Measurements from ENCODE around the gene SIMC1.
"Not testable (repeated sequence)": the region's sequence is repeated elsewhere in the genome, so short reads cannot be mapped to it uniquely, and the experiment has no call there.

SIMC1 gene

DNA sequence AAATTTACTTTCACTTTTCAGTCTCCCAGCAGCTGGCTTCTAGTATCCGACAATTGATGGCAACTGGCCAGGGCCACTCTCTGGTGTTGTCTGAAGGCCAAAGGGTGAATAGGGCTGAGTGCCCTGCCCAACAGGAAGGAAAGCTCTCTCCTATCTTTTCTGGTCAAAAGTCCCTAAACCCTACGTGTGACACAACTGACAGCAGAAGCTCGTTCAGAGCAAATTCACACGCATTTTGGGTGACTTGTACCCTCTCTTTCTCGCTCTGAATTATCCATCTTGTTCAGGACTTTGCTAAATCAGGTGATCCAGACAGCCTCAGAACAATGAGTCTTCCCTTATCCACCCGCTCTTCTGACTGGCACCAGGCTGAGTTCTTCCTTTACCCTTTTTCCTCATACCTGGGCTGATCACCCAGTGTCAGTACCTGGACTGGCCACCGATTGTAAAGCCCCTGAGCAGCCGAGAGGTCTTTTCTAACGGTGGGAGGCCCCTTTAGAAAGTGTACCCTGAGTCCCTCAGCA is 21.8 kb upstream of the SIMC1 start:
- DNase-seq = not testable (repeated sequence)

DNA sequence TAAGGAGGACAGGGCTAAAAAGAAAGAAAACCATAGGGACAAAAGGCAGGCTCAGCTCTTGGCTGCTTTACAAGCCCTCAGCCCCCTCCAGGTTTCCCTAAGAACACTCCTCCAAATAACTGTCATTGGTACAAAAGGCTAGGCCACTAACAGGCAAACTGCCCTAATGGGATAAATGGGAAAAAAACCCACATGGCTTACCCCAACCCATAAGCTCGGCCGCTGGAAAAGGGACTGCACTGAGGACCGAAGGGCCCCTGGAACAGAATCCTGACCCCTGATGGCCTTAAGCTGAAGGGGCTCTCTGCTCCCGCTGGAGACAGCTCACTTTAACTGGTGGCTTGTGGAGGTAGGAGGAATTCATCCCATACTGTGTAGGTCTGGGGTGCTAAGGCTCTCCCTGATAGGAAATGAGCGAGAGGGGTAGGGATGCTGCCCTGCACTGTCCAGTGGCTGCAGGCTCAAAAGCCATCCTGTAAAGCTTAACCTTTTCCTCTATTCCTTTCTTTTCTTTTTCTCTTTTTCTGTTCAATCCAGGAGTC is 21.0 kb upstream of the SIMC1 start:
- DNase-seq = not testable (repeated sequence)

DNA sequence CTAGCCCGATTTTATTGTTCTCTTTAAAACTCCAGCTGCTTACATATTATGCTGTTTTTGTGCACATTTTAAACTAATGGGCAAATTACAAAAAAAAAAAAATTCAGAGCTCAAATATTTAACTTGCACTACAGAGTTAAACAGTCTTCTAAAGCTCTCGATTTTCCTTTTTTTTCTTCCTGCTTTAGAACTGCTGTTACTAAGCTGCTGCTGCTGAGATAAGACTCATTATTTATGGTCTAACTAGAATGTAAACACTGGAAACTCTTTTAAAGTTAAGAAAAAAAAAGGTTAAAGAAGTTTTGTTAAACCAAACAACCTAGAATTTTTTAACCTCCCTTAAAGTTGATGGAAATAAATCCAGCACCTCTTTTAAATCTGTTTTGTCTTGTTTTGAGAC is 20.5 kb upstream of the SIMC1 start:
- DNase-seq = not testable (repeated sequence)

DNA sequence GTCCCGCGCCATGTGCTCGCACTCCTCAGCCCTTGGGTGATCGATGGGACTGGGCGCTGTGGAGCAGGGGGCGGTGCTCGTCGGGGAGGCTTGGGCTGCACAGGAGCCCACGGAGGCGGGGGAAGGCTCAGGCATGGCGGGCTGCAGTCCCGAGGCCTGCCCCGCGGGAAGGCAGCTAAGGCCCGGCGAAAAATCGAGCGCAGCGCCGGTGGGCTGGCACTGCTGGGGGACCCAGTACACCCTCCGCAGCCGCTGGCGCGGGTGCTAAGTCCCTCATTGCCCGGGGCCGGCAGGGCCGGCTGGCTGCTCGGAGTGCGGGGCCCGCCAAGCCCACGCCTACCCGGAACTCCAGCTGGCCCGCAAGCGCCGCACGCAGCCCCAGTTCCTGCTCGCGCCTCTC is 16.2 kb upstream of the SIMC1 start:
- DNase-seq = not testable (repeated sequence)

DNA sequence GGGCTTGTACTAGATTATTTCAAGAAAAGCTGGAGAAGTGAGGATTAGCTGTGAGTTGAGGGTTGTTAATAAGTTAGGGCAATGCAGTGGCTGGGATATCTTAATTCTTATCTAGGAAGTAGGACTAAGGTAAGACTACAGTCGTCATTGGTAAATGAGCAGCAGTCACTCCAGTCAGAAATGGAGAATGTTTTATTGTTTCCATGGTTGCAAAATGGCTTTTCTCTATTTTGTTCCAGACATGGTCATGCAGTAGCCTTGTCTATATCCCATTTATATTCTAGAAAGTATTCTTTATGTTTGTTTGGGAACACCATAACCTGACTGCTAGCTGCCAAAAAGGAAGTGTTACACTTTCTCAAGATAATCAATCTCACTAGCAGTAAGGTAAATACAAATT is 9.9 kb upstream of the SIMC1 start:
- DNase-seq = not testable (repeated sequence)

DNA sequence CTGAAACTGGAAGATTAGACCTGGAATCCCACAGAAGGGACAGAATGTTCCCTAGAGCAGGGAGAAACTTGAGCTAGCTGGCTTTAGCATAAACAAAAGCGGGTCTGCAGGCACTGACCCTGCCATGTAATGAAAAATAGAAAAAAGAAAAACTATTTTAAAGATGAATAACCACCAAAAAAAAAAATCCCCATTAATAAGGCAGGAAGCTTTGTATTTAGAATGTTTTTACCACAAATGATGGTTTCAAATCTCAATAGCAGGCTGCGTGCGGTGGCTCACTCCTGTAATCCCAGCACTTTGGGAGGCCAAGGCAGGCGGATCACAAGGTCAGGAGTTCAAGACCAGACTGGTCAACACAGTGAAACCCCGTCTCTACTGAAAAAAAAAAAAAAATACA is 5.0 kb upstream of the SIMC1 start:
- not testable (repeated sequence) for DNase-seq

DNA sequence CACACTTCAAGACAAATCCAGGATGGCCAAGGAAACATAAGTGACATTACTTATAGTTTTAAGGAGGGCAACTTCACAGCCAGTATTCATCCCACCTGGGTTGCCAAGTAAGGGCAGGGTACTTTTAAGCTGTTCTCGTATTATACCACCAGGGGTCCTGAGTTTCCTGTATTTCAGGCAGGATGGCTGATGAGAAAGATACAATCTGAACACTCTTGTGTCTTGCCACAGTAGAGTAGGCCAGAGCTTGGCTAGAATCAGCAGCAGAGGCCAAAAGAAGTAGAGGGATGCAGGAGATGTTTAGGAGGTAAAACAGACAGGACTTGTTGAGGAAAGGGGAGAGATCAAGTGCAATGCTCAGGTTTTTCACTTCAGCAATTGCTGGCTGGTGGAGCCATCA is 3.1 kb upstream of the SIMC1 start:
- DNase-seq = peak; percentile 8

DNA sequence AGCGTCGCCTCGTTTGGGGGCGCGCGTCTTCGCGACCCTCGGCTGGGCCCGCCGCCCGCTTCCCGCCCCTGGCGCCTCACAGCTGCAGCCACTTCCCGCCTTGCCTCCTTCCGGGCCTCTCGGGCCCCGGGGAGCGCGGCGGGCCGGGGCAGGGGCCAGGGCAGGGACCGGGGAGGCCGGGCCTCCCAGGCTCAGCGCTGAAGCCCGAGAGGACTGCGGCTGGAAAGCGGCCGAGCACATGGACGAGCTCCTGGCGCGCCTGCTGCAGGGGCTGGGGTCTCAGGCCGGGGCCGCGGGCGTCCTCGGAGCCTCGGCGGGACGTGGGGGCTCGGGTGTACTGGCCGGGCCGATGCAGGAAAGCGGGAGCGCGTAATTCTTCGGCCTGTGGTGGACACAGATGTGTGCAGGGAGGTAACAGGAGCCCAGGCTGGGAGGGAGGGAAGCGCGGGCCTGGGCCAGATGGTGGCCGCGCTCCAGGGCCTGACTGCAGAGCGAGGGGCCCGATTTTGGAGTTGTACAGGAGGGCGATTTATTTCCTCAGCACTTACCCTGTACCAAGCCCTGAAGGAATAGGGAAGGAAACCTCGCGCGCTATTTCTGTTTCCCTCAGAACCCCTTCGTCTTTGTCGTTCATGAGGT is 540 bp downstream of the SIMC1 start:
- not testable (repeated sequence) for DNase-seq

DNA sequence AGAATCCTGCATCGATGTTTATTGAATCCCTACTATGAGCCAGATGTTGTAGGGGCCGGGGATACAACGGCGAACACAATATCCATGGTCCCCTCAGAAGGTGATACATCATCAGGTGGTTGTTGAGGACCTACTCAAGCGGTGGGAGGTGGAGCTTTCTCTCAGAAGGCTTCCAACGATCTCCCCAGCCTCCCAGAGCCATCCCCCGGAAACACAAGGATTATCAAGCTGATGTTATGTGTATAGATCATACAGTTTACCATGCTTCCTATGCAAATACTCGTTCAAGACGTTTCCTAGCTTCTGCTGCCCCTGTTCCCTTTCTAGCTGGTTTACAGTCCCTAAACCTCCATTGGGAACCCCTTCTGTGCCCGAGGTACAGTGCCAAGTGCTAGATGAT is 1.1 kb downstream of the SIMC1 start:
- DNase-seq = not testable (repeated sequence)

DNA sequence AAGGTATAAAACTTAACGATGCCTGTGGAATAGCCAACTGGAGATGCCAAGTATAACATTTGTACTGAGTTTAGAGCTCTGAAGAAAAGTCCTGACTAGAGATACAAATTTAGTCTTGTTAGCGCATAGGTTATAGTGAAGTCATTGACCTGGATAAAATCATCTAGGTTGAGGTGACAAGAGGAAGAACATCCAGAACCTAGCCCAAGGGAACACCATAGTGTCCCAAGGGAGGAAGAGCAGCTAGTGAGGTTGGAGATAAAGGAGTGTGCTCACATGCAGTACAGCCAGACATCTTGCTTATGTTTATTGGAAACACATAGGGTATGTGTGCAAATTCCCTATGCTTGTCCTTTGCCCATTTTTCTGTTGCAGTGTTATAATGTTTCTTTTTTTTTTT is 6.1 kb downstream of the SIMC1 start:
- DNase-seq = not testable (repeated sequence)

DNA sequence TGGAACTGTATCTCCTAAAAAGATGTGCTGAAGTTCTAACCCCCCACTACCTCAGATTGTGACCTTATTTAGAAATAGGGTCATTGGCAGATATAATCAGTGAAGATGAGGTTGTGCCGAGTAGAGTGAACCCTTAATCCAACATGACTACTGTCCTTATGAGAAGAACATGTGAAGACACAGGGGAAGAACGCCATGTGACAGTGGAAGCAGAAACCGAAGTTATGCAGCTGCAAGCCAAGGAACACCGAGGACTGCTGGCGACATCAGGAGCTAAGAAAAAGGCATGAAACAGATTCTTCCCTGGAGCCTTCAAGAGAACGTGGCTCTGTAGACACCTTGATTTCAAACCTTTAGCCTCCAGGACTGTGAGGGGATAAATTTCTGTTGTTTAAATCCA is 6.8 kb downstream of the SIMC1 start:
- not testable (repeated sequence) for DNase-seq

DNA sequence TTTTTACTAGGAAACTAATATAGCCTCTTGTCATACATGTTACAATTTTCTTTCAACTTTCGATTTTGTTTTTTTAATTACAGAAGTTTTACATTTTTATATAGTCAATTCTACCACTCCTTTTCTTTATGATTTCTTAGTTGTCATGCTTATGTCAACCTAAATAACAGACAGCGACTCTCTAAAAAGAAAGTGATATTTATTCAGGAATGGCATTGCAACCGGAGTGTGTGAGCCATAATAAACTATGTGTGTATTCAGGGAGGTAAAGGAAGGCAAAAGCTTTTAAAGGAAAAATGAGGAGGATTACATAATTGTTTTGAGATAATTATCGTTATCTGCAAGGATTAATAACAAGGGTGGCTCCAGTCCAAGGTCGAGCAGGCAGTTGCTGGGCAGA is 7.3 kb downstream of the SIMC1 start:
- not testable (repeated sequence) for DNase-seq

DNA sequence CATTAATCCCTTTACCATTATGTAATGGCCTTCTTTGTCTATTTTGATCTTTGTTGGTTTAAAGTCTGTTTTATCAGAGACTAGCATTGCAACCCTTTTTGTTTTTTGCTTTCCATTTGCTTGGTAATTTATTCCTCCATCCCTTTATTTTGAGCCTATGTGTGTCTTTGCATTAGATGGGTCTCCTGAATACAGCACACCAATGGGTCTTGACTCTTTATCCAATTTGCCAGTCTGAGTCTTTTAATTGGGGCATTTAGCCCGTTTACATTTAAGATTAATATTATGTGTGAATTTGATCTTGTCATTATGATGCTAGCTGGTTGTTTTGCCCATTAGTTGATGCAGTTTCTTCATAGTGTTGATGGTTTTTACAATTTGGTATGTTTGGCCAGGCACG is 12.5 kb downstream of the SIMC1 start:
- not testable (repeated sequence) for DNase-seq

DNA sequence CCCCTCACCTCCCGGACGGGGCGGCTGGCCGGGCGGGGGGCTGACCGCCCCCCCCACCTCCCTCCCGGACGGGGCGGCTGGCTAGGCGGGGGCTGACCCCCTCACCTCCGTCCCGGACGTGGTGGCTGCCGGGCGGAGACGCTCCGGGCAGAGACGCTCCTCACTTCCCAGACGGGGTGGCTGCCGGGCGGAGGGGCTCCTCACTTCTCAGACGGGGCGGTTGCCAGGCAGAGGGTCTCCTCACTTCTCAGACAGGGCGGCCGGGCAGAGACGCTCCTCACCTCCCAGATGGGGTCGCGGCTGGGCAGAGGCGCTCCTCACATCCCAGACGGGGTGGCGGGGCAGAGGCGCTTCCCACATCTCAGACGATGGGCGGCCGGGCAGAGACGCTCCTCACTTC is 13.9 kb downstream of the SIMC1 start:
- DNase-seq = not testable (repeated sequence)

DNA sequence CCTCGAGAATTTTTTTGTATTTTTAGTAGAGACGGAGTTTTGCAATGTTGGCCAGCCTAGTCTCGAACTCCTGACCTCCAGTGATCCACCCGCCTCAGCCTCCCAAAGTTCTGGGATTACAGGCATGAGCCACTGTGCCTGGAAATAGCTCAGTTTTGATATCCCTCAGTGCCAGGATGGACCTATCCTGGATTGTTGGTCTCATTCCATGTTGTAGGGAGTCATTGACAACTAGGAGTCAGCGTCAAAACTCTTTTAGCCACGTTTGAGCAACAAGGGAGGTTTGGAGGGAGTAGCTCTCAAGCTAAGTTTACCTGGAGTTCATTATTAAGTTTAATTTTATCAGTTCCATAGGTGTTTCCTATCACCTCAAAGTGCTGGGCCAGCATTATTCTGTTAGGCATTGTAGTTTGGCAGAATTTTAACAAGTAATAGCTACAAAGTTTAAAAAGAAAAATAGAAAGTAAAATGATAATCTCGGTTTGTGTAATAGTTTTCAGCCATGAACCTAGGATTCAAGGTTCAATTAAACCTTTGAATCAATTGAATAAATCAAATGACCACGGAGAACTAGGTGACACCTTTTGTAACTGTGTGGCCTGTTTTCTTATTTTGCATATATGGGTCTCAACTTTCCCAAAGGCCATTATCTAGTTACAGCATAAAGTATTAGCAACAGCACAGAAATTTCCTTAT is 15.3 kb downstream of the SIMC1 start:
- not testable (repeated sequence) for DNase-seq

DNA sequence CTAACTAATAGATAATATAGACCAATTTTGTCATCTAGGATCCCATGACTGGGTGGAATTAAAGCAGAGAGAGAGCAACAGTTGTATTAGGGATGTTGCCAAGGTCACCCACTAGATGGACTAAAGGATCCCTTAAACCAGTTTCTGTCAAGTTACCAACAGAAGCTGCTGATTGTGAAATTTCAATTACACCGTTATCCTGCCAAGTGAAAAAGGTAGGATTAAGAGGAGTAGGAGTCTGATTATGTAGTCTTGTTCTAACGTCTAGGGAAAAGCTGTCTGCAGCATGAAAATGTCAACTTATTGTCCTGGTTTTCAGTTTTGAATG is 15.8 kb downstream of the SIMC1 start:
- DNase-seq = not testable (repeated sequence)

DNA sequence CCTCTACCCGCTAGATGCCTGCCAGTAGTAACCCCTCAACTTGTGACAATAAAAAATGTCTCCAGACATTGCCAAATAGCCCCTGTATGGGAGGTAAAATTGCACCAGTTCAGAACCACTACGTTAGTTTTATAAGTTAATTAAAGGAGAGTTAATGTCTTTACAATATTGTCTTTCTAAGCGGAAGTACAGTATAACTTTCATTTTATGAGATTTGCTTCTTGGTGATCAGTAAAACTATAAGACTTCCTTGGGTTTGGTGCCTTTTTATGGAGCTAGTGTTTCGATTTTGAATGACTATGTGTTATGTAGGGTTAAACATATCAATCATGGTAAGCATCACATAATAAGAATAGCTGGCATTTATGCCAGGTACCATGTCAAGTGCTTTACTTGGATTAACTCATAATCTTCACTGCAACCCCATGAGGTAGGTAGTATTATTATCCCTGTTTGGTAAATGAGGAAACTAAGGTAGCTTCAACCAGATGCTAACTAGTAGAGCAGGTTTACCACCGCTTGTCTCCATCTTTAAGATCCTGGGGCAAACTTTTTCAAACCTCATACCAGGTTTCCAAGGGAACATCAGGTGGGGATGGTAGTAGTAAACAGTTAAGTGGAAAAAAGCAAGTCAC is 19.8 kb downstream of the SIMC1 start:
- DNase-seq = not testable (repeated sequence)

DNA sequence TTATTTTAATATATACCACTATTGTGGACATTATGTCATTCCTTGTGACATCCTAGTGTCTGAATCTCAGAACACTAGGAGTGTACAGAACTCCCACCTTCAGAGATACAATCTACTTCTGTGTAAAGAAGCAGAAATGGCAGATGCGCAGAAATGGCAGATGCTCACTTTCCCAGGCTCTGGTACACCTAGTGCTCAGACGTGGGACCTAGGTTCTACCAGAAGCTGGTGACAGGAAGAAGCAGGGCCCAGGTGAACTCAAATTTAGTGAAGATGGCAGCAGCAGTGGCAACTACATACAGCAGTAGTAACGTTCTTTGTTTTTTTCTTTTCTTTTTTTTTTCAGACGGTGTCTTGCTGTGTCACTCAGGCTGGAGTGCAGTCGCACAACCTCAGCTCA is 22.5 kb downstream of the SIMC1 start:
- not testable (repeated sequence) for DNase-seq

DNA sequence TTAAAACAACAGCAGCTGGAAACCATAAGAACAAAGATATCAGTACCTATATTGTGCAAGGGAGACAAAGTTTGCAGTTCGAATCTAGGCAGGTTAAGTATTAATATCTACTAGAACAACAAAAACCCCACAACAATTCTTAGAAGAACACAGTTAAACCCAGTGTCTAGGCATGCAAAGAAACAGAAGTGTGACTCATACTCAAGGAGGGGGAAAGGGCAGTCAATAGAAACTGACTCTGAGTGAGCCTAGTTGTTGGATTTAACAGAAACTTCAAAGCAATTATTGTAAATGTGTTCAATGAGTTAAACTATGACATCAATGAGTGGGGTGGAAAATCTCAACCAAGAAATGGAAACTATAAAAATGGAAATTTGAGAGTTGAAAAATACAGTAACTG is 28.2 kb downstream of the SIMC1 start:
- not testable (repeated sequence) for DNase-seq

DNA sequence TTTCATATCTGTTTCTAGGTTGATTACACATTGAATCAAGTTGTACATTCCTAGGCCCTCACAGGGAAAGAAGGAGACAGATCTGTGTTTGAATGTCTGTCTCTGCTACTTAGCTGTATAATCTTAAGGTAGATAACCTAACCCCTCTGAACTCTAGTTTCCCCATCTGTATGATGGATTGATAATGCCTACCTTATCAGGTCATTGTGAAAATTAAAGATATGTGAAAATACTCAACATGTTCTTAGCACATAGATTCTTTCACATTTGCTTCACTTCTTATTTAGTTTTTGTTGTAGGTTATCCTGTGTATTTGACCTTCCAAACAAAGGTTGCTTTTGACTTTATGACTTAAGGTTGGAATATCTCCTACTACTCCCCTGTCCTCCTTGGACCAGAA is 50.8 kb downstream of the SIMC1 start:
- not testable (repeated sequence) for DNase-seq

DNA sequence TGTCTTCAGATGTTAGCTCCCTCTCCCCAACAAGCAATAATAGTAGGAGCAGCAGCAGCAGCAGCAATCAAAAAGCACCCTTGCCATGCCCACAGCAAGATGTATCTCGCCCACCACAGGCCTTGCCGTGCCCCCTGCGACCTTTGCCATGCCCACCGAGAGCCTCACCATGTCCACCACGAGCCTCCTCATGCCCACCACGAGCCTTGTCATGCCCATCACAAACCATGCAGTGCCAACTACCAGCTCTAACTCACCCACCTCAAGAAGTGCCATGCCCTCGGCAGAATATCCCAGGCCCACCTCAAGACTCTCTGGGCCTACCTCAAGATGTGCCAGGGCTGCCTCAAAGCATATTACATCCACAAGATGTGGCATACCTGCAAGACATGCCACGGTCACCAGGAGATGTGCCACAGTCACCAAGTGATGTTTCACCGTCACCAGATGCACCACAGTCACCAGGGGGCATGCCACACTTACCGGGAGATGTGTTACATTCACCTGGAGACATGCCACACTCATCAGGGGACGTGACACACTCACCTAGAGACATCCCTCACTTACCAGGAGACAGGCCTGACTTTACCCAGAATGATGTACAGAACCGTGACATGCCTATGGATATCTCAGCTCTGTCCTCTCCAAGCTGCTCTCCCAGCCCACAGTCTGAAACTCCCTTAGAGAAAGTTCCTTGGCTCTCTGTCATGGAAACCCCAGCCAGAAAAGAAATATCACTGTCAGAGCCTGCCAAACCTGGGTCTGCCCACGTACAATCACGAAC is 52.0 kb downstream of the SIMC1 start:
- not testable (repeated sequence) for DNase-seq

DNA sequence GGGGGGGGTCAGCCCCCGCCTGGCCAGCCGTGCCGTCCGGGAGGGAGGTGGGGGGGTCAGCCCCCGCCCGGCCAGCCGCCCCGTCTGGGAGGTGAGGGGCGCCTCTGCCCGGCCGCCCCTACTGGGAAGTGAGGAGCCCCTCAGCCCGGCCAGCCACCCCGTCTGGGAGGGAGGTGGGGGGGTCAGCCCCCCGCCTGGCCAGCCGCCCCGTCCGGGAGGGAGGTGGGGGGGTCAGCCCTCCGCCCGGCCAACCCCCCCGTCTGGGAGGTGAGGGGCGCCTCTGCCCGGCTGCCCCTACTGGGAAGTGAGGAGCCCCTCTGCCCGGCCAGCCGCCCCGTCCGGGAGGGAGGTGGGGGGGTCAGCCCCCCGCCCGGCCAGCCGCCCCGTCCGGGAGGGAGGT is 67.1 kb downstream of the SIMC1 start:
- DNase-seq = not testable (repeated sequence)

Measured in stimulated activated CD4-positive, alpha-beta T cell treated with anti-CD3 and anti-CD28 coated beads, Interleukin-1b, Interleukin-23, amount 100 ng/mL, for 48 hours (primary cell).